Hepatocyte (in vitro differentiated cells): ENCODE results near the gene KLHL8.

Experiments used
- EZH2phosphoT487 ChIP-seq: fragments of 200-600 bp; sonication (generic); IDR thresholded peaks from one replicate; pipeline ENCODE4 v1.6.1; 2018; ENCODE audit warnings: antibody characterized with exemption, mild to moderate bottlenecking, low read depth, moderate library complexity; ENCODE audit not compliant: unreplicated experiment, severe bottlenecking
- TF ChIP-seq, protein P1 (sequence below): fragments of 200-600 bp; sonication (generic); IDR thresholded peaks from 2 replicates; pipeline ENCODE4 v1.5.1; 2016; ENCODE audit warnings: antibody characterized with exemption, mild to moderate bottlenecking; ENCODE audit not compliant: poor library complexity

DNA sequence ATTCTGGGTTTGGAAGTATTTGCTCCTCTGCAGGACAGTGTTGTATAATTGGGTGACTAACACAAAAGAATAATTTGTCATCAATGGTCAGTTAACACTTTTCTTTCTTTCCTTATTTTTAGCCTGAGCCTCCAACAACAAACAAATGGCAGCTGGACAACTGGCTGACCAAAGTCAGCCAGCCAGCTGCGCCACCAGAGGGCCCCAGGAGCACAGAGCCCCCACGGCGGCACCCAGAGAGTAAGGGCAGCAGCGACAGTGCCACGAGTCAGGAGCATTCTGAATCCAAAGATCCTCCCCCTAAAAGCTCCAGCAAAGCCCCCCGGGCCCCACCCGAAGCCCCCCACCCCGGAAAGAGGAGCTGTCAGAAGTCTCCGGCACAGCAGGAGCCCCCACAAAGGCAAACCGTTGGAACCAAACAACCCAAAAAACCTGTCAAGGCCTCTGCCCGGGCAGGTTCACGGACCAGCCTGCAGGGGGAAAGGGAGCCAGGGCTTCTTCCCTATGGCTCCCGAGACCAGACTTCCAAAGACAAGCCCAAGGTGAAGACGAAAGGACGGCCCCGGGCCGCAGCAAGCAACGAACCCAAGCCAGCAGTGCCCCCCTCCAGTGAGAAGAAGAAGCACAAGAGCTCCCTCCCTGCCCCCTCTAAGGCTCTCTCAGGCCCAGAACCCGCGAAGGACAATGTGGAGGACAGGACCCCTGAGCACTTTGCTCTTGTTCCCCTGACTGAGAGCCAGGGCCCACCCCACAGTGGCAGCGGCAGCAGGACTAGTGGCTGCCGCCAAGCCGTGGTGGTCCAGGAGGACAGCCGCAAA lies 106.0 kb downstream of the KLHL8 start:
- TF ChIP-seq, protein P1, sequence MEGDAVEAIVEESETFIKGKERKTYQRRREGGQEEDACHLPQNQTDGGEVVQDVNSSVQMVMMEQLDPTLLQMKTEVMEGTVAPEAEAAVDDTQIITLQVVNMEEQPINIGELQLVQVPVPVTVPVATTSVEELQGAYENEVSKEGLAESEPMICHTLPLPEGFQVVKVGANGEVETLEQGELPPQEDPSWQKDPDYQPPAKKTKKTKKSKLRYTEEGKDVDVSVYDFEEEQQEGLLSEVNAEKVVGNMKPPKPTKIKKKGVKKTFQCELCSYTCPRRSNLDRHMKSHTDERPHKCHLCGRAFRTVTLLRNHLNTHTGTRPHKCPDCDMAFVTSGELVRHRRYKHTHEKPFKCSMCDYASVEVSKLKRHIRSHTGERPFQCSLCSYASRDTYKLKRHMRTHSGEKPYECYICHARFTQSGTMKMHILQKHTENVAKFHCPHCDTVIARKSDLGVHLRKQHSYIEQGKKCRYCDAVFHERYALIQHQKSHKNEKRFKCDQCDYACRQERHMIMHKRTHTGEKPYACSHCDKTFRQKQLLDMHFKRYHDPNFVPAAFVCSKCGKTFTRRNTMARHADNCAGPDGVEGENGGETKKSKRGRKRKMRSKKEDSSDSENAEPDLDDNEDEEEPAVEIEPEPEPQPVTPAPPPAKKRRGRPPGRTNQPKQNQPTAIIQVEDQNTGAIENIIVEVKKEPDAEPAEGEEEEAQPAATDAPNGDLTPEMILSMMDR = no peak
- no peak for TF ChIP-seq EZH2phosphoT487
